ENCODE data around the gene CSRP3. TPM values are rescaled to one million over a fixed set of nuclear protein-coding genes. Genes with fewer than 3 reads are reported as not detected.

CSRP3 gene
- total and polyA plus RNA-seq, 4 donors = 0.08 TPM; not detected in 3

GRCh38 chr11:19185516-19186052 lies 16.2 kb downstream of the CSRP3 start:
- DNase-seq (ENCODE audit: low spot score) = no peak
- Histone ChIP-seq H3K4me1 (ENCODE audit: control insufficient read depth in 4 of 4, insufficient read depth in 4 of 4, low read length in 3 of 4) (no peaks in the 10 kb centered on the region), H3K4me3 (ENCODE audit: low read depth in 1 of 3, low read length in 3 of 3) (no peak overlapping the region), H3K36me3 (ENCODE audit: control insufficient read depth in 4 of 4, insufficient read depth in 3 of 4, low read depth in 1 of 4, low read length in 3 of 4) (no peaks in the 10 kb centered on the region), H3K27ac (ENCODE audit: low read depth in 1 of 2, low read length in 2 of 2) (no peak overlapping the region), H3K9me3 (ENCODE audit: control insufficient read depth in 4 of 4, low read length in 3 of 4) (no peaks in the 10 kb centered on the region), H3K9ac (ENCODE audit: low read depth in 1 of 2, low read length in 2 of 2) (no peak overlapping the region), H3K27me3 (ENCODE audit: control insufficient read depth in 4 of 4, insufficient read depth in 4 of 4, low read length in 3 of 4) (no peaks in the 10 kb centered on the region)
- TF ChIP-seq HNF4A (conservative IDR thresholded peaks at IDR 0.05) = no peak
- TF ChIP-seq GABPA (IDR thresholded peaks at IDR 0.05 in 1 of 2, conservative IDR thresholded peaks at IDR 0.05 in 1 of 2) = no peak
- TF ChIP-seq TAF1 (conservative IDR thresholded peaks at IDR 0.05) = no peak
- no peak for TF ChIP-seq JUND (IDR thresholded peaks at IDR 0.05)
- TF ChIP-seq FOXA1 (IDR thresholded peaks at IDR 0.05) = no peak
- no peak for TF ChIP-seq RAD21 (IDR thresholded peaks at IDR 0.05)
- TF ChIP-seq REST (IDR thresholded peaks at IDR 0.05) = no peak
- no peak for TF ChIP-seq YY1 (IDR thresholded peaks at IDR 0.05)
- TF ChIP-seq EGR1 (IDR thresholded peaks at IDR 0.05; ENCODE audit: low read depth in 2 of 2) = no peak
- no peak for TF ChIP-seq HNF4G (IDR thresholded peaks at IDR 0.05)
- TF ChIP-seq ATF3 (IDR thresholded peaks at IDR 0.05) = no peak
- TF ChIP-seq NR2F2 (IDR thresholded peaks at IDR 0.05) = no peak
- no peak for TF ChIP-seq CTCF (IDR thresholded peaks at IDR 0.05; ENCODE audit: low read depth, low read length, missing input control)
- TF ChIP-seq RXRA (IDR thresholded peaks at IDR 0.05) = no peak
- no peak for TF ChIP-seq FOXA2 (IDR thresholded peaks at IDR 0.05)
- TF ChIP-seq SP1 (IDR thresholded peaks at IDR 0.05) = no peak
- no peak for TF ChIP-seq MAX (IDR thresholded peaks at IDR 0.05)
- TF ChIP-seq ZBTB33 (IDR thresholded peaks at IDR 0.05) = no peak
- WGBS = 66% methylated on average over 6 of the region's 6 CpGs

All from liver (tissue), 9 donors.